GM21526 (cell line): ENCODE results near the gene CFAP61.

Source experiments
- ATAC-seq: cut with Tn5 transposase; IDR thresholded peaks from one replicate; pipeline ENCODE4 v1.9.1; 2021; ENCODE audit warnings: moderate library complexity; ENCODE audit not compliant: unreplicated experiment, low FRiP score

Gene CFAP61

DNA sequence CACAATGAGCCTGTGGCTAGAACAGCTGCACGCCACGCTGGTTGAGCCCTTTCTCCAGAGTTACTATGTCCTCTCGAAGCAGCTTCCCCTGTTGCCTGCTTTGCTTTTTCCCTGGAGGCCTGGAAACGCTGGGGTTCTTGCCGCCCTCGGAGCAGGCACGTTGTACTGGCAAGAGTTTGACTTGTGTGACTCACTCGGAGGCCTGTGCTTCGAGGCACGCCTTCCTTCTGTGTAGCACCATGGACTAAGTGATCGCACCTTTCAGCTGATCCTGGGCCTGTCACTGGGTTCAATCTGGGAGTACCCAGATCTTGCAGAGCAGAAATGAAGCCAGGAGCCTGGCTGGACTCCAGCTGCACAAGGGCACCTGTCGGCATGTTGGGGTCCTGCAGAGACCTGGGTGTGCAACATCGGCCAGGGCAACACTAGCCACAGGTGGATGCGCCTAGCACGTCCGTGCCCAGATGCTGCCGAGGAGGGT is 320.8 kb downstream of the CFAP61 start:
- ATAC-seq: no peak

- no peak for ATAC-seq
These were observed 323.5 kb downstream of the CFAP61 start for GRCh38 chr20:20375862-20376261.

- ATAC-seq: no peak
These were observed 333.9 kb downstream of the CFAP61 start for GRCh38 chr20:20386192-20386591.

DNA sequence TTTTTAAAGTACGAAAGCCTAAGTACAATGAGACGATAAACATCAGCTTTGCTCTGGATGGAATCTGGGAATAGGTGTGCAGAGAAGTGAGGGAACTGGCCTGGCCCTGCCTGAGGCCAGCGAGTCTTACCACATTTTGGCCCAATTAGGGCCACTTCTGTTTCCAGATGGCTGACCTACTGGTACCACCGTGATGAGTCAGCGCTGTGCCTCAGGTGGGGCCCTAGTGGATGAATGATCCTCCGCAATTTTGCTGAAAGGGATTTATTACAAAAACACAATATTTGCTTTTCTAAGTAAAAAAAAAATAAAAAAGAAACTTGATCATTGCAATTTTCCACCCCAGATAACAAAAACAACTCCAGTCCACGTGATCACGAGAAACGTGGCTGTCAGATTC is 338.1 kb downstream of the CFAP61 start:
- ATAC-seq: no peak

DNA sequence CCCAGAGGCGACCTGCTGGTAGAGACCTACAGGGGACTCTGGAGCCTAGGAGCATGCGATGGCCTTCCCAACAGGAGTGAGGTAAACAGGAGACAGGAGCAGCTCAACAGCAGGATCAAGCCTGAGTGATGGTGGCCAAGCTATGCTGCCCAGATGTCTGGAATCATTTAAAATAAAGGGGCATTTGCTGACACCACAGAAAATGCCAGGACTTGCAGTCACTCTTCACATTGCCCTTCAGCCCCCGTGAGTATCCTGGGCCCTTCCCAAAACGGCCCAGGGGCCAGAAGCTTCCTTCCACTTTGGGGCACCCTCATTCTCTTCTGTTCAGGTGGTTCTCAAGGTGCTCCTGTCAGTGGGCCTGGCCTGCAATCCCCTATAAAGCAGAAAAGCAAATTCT is 338.8 kb downstream of the CFAP61 start:
- ATAC-seq: no peak

GRCh38 chr20:20391766-20392165 is 339.4 kb downstream of the CFAP61 start:
- no peak for ATAC-seq

GRCh38 chr20:20393207-20394120 is 341.1 kb downstream of the CFAP61 start:
- no peak for ATAC-seq

DNA sequence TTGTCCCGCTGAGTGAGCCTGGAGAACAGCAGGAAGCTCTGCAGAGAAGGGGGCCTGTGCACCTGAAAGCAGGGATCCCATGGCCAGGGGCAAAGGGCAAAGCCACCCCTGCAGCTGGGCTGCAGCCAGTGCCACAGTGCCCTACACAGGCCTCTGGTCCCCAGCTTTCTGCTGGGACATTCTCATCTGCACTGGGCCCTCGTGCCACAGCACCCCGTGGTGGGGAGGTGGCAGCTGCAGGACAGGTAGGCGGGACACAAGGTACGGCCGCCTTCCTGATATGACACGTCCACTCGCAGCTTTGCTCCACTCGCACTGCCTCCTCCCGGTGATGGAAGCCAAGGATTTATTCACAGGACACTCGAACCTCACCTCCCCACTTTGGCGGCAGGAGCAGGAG is 342.8 kb downstream of the CFAP61 start:
- ATAC-seq: no peak

- ATAC-seq: no peak
These were observed 343.7 kb downstream of the CFAP61 start for GRCh38 chr20:20395903-20396568.

DNA sequence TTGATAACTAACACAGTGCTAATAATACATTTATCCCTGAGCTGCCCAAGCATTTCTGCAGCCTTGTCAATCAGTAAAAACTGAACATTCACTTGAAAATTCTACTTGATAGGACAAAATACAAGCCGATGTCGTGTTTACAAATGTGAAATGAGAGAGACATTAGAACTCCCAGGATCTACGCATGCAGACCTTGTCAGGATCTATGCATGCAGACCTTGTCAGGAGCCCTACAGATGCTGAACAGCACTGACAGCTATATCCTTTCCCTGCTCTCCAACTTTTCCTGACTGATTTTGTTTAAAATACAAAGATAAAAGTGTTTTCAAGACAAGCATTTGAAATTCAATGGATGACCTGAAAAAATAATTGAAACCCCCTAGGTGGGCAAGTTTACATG is 344.5 kb downstream of the CFAP61 start:
- ATAC-seq: no peak

GRCh38 chr20:20398123-20398522 is 345.8 kb downstream of the CFAP61 start:
- no peak for ATAC-seq

GRCh38 chr20:20399531-20400500 is 347.5 kb downstream of the CFAP61 start:
- ATAC-seq: no peak

DNA sequence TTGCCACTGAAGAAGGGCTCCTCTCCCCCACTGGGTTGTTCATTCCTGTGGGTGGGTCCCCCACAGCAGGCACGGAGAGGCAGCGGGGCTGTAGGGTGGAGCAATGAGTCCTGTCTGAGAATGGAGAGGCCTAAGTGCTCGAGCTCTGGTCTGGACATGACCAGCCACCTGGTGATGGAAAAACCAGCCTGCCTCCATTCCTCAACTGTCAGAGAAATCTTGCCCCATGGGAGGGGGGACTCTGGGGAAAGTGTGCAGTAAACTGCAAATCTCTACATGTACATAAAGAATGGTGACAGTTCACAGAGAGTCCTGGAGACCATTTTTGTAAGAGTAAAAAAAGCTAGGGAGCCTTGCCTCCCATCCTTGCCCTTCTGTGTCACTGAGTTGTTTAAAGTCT is 349.7 kb downstream of the CFAP61 start:
- no peak for ATAC-seq

DNA sequence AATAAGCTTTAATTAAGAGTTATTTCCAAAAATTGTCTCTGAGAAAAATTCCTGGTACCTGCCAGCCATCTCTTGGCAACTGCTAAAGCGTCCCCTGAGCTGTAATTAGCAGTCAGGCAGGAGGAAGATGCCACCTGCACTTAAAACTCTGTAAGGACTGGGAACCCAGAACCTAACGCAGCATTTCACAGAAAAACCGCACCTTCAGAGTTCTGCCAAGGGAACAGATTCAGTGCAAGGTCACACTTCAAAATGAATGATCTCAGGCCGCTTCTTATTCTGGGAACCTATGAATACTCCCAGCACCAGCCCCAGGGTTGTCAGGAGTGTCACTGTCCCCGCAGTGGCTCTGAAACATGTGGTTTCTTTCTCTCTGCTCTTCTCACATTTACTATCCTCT is 352.3 kb downstream of the CFAP61 start:
- no peak for ATAC-seq

- ATAC-seq: no peak
These were observed 353.3 kb downstream of the CFAP61 start for GRCh38 chr20:20405623-20406022.

DNA sequence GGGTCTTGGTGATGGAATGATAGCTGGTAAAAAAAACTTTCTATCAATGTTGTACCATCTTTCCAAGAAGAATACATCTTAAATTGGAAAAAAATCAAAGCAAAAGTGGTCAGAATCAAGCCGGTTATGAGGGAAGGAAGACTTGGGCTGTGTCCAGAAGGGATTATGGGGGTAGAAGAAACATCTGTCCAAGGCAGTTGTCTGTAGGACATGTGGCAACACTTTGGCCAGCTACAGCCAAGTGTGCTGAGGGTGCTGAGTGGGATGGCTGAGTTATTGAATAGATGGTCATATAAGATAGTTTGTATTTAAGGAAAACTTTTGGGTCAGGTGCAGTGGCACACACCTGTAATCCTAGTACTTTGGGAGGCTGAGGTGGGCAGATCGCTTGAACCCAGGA is 354.0 kb downstream of the CFAP61 start:
- no peak for ATAC-seq

GRCh38 chr20:20407891-20408805 is 355.8 kb downstream of the CFAP61 start:
- ATAC-seq: no peak

- no peak for ATAC-seq
These were observed 357.0 kb downstream of the CFAP61 start for GRCh38 chr20:20409331-20409730.
